ENCODE results near the gene LGR5. TPM values are rescaled to one million over a fixed set of nuclear protein-coding genes. Genes with fewer than 3 reads are reported as not detected.

LGR5 gene
- total RNA-seq, 1 experiment from 2014 or later = 0.17 TPM

GRCh38 chr12:71400481-71400880, 39.1 kb upstream of the LGR5 start:
- DNase-seq (ENCODE audit: low spot score) = no peak
- Mint-ChIP-seq H3K4me3 (no peak overlapping the region), H3K36me3 (no peaks in the 10 kb centered on the region), H3K9me3 (no peaks in the 10 kb centered on the region), H3K27me3 (ENCODE audit: low read depth) (no peaks in the 10 kb centered on the region), H3K4me1 (peaks cover 6% of the 10 kb centered on the region), H3K27ac (no peak overlapping the region)
- no peak for ATAC-seq
- ChIA-PET CTCF (interaction anchor here (1.6 kb wide), 1 partner anchor 8 kb away, joined by 6 read pairs; no protein-coding TSS in a partner anchor), POLR2A (no interaction called here)
- TF ChIP-seq EMX1 (CRISPR knock-in tag; IDR thresholded peaks at IDR 0.05) = no peak
- no peak for TF ChIP-seq HMGXB4 (CRISPR knock-in tag; IDR thresholded peaks at IDR 0.05)
- no peak for TF ChIP-seq GRHL2 (CRISPR knock-in tag; IDR thresholded peaks at IDR 0.05; ENCODE audit: insufficient replicate concordance, severe bottlenecking)
- no peak for TF ChIP-seq SP1 (CRISPR knock-in tag; conservative IDR thresholded peaks at IDR 0.05)
- TF ChIP-seq, protein P1, sequence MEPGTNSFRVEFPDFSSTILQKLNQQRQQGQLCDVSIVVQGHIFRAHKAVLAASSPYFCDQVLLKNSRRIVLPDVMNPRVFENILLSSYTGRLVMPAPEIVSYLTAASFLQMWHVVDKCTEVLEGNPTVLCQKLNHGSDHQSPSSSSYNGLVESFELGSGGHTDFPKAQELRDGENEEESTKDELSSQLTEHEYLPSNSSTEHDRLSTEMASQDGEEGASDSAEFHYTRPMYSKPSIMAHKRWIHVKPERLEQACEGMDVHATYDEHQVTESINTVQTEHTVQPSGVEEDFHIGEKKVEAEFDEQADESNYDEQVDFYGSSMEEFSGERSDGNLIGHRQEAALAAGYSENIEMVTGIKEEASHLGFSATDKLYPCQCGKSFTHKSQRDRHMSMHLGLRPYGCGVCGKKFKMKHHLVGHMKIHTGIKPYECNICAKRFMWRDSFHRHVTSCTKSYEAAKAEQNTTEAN (CRISPR knock-in tag; IDR thresholded peaks at IDR 0.05) = no peak
- TF ChIP-seq, protein P2, sequence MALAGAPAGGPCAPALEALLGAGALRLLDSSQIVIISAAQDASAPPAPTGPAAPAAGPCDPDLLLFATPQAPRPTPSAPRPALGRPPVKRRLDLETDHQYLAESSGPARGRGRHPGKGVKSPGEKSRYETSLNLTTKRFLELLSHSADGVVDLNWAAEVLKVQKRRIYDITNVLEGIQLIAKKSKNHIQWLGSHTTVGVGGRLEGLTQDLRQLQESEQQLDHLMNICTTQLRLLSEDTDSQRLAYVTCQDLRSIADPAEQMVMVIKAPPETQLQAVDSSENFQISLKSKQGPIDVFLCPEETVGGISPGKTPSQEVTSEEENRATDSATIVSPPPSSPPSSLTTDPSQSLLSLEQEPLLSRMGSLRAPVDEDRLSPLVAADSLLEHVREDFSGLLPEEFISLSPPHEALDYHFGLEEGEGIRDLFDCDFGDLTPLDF (CRISPR knock-in tag; IDR thresholded peaks at IDR 0.05) = no peak
- TF ChIP-seq TCF7 (CRISPR knock-in tag; IDR thresholded peaks at IDR 0.05; ENCODE audit: low read depth) = no peak
- TF ChIP-seq ZNF512 (CRISPR knock-in tag; IDR thresholded peaks at IDR 0.05; ENCODE audit: borderline replicate concordance) = no peak
- TF ChIP-seq, protein P3, sequence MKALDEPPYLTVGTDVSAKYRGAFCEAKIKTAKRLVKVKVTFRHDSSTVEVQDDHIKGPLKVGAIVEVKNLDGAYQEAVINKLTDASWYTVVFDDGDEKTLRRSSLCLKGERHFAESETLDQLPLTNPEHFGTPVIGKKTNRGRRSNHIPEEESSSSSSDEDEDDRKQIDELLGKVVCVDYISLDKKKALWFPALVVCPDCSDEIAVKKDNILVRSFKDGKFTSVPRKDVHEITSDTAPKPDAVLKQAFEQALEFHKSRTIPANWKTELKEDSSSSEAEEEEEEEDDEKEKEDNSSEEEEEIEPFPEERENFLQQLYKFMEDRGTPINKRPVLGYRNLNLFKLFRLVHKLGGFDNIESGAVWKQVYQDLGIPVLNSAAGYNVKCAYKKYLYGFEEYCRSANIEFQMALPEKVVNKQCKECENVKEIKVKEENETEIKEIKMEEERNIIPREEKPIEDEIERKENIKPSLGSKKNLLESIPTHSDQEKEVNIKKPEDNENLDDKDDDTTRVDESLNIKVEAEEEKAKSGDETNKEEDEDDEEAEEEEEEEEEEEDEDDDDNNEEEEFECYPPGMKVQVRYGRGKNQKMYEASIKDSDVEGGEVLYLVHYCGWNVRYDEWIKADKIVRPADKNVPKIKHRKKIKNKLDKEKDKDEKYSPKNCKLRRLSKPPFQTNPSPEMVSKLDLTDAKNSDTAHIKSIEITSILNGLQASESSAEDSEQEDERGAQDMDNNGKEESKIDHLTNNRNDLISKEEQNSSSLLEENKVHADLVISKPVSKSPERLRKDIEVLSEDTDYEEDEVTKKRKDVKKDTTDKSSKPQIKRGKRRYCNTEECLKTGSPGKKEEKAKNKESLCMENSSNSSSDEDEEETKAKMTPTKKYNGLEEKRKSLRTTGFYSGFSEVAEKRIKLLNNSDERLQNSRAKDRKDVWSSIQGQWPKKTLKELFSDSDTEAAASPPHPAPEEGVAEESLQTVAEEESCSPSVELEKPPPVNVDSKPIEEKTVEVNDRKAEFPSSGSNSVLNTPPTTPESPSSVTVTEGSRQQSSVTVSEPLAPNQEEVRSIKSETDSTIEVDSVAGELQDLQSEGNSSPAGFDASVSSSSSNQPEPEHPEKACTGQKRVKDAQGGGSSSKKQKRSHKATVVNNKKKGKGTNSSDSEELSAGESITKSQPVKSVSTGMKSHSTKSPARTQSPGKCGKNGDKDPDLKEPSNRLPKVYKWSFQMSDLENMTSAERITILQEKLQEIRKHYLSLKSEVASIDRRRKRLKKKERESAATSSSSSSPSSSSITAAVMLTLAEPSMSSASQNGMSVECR (CRISPR knock-in tag; IDR thresholded peaks at IDR 0.05; ENCODE audit: borderline replicate concordance) = no peak

DNA sequence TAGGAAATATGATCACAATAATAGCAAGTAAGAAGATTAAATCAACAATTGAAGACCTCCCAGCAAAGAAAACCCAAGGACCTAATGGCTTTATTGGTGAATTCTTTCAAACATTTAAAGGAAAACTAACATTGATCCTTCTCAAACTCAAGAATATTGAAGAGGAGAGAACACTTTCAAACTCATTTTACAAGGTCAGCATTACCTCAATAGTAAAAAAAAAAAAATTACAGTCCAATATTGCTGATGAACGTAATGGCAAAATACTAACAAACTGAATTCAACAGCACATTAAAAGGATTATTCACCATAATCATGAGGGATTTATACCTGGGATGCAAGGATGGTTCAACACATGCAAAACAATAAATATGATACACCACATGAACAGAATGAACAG, 33.7 kb upstream of the LGR5 start:
- peaks cover 17% of the 10 kb centered on the region for H3K9me3 Mint-ChIP-seq
- ChIA-PET CTCF (no interaction called here), POLR2A (no interaction called here)
- peaks cover 13% of the 10 kb centered on the region for H3K36me3 Mint-ChIP-seq
- H3K27me3 Mint-ChIP-seq (ENCODE audit: low read depth) = no peaks in the 10 kb centered on the region
- H3K27ac Mint-ChIP-seq = no peak overlapping the region
- H3K4me3 Mint-ChIP-seq = no peak overlapping the region
- DNase-seq (ENCODE audit: low spot score) (no peak), ATAC-seq (no peak)
- H3K4me1 Mint-ChIP-seq = no peaks in the 10 kb centered on the region
- TF ChIP-seq ATF3 (CRISPR knock-in tag; conservative IDR thresholded peaks at IDR 0.05) (no peak), AFF4 (CRISPR knock-in tag; IDR thresholded peaks at IDR 0.05; ENCODE audit: borderline replicate concordance) (no peak), FOXK1 (CRISPR knock-in tag; IDR thresholded peaks at IDR 0.05) (no peak), SP1 (CRISPR knock-in tag; conservative IDR thresholded peaks at IDR 0.05) (no peak), ZSCAN18 (CRISPR knock-in tag; IDR thresholded peaks at IDR 0.05) (no peak), RELA (CRISPR knock-in tag; IDR thresholded peaks at IDR 0.05; ENCODE audit: borderline replicate concordance) (no peak), ERG (CRISPR knock-in tag; IDR thresholded peaks at IDR 0.05) (no peak), NFATC4 (CRISPR knock-in tag; IDR thresholded peaks at IDR 0.05) (no peak), MXD4 (CRISPR knock-in tag; IDR thresholded peaks at IDR 0.05; ENCODE audit: borderline replicate concordance) (no peak)

Measured in WTC11 (cell line).